K562 (cell line): ENCODE data around the gene N4BP2. TPM values are rescaled to one million over a fixed set of nuclear protein-coding genes. Genes with fewer than 3 reads are reported as not detected.

Experiments used
- ARHGAP35 ChIP-seq: fragments of 450-650 bp; IDR thresholded peaks from 2 replicates; pipeline ENCODE4 v1.6.1; 2018; ENCODE audit not compliant: partially characterized antibody
- BRD9 ChIP-seq: fragments of 450-650 bp; IDR thresholded peaks from 2 replicates; pipeline ENCODE4 v1.6.1; 2018; ENCODE audit warnings: low read depth; ENCODE audit not compliant: partially characterized antibody
- CHD1 ChIP-seq: fragments of 200-600 bp; sonication (generic); IDR thresholded peaks from one replicate; pipeline ENCODE4 v1.6.1; 2012; ENCODE audit warnings: mild to moderate bottlenecking, moderate library complexity, low read length, inconsistent platforms
- ETV1 ChIP-seq: fragments of 450-650 bp; conservative IDR thresholded peaks from 2 replicates; pipeline ENCODE4 v1.6.1; 2016; ENCODE audit warnings: missing genetic modification characterization, control low read depth, low read depth, missing compliant biosample characterization
- NCOA2 ChIP-seq, 2 experiments: fragments of 450-650 bp; IDR thresholded peaks; 2 replicates each; pipeline ENCODE4 v1.6.1; 2018; ENCODE audit warnings: mild to moderate bottlenecking in 2 of 2, moderate library complexity in 1 of 2; ENCODE audit not compliant: partially characterized antibody in 2 of 2
- NCOA4 ChIP-seq: fragments of 450-650 bp; IDR thresholded peaks from 2 replicates; pipeline ENCODE4 v1.6.1; 2018; ENCODE audit warnings: mild to moderate bottlenecking; ENCODE audit not compliant: partially characterized antibody
- PCBP2 ChIP-seq: fragments of 200-400 bp; formaldehyde crosslinking; IDR thresholded peaks from 2 replicates; pipeline ENCODE4 v1.6.1; 2018; ENCODE audit warnings: low read length, low read depth, mild to moderate bottlenecking, moderate library complexity; ENCODE audit not compliant: poor library complexity, severe bottlenecking
- SNRNP70 ChIP-seq: fragments of 200-400 bp; formaldehyde crosslinking; optimal IDR thresholded peaks from 2 replicates; pipeline ENCODE3; 2017; ENCODE audit warnings: low read depth, low read length
- TEAD1 ChIP-seq, 2 experiments: fragments of 450-650 bp in 1 of 2; sonication (generic) in 1 of 2; formaldehyde crosslinking; IDR thresholded peaks; 2 replicates each; pipeline versions ENCODE4 v1.4.0 to v1.8.0; 2020 to 2022; ENCODE audit warnings: mild to moderate bottlenecking in 2 of 2, missing genetic modification reagents in 1 of 2
- TRIM28 ChIP-seq: fragments of 450-650 bp; IDR thresholded peaks from 2 replicates; pipeline ENCODE4 v1.6.1; 2017
- ZNF12 ChIP-seq: sonication (generic); formaldehyde crosslinking; IDR thresholded peaks from 2 replicates; pipeline ENCODE4 v1.4.0; 2020; ENCODE audit warnings: mild to moderate bottlenecking, missing genetic modification reagents
- ZNF384 ChIP-seq: IDR thresholded peaks from 2 replicates; pipeline ENCODE4 v1.6.1; 2012; ENCODE audit warnings: low read depth, low read length, improper control_type of control experiment
- polyA plus RNA-seq, 8 experiments: library from polyadenylated mRNA; depleted of rRNA in 4 of 8; stranded (reverse) in 5 of 8; unstranded in 3 of 8; fragments of >200 nt; fragmentation: Nextera tagmentation in 2 of 8; fragmentation: Illumina TruSeq in 1 of 8; extraction: Ambion mirVana in 2 of 8; extraction: Trizol in 1 of 8; gene quantifications; 2 replicates each; pipeline versions ENCODE4 v1.2.1 to v1.2.3, GENCODE V29; 2011 to 2014; ENCODE audit warnings: inconsistent platforms in 1 of 8, missing spikeins in 1 of 8
- total RNA-seq, 7 experiments: library from RNA; depleted of rRNA in 6 of 7; stranded (reverse); fragments of >200 nt in 6 of 7; fragmentation: Illumina TruSeq in 2 of 7; extraction: Trizol in 2 of 7; gene quantifications; 2 replicates each; pipeline versions ENCODE4 v1.2.1 to v1.2.3, GENCODE V29; 2011 to 2021; ENCODE audit warnings: low replicate concordance in 1 of 7
- TF ChIP-seq, protein P1 (sequence below): fragments of 450-650 bp; IDR thresholded peaks from 2 replicates; pipeline ENCODE4 v1.6.1; 2016; ENCODE audit warnings: low read depth, mild to moderate bottlenecking, moderate library complexity
- TF ChIP-seq, protein P2 (sequence below): fragments of 450-650 bp; IDR thresholded peaks from 2 replicates; pipeline ENCODE4 v1.6.1; 2016
- TF ChIP-seq, protein P3 (sequence below): fragments of 450-650 bp; formaldehyde crosslinking; IDR thresholded peaks from 2 replicates; pipeline ENCODE4 v1.4.0; 2020; ENCODE audit warnings: mild to moderate bottlenecking, moderate library complexity
- TF ChIP-seq, protein P4 (sequence below): fragments of 450-650 bp; IDR thresholded peaks from 2 replicates; pipeline ENCODE4 v1.7.1; 2018; ENCODE audit warnings: mild to moderate bottlenecking, low read depth; ENCODE audit not compliant: partially characterized antibody
- TF ChIP-seq, protein P5 (sequence below): sonication (generic); formaldehyde crosslinking; IDR thresholded peaks from 2 replicates; pipeline ENCODE4 v1.8.1; 2023; ENCODE audit warnings: mild to moderate bottlenecking, missing genetic modification reagents

The N4BP2 gene
- total and polyA plus RNA-seq, 9 of the 15 experiments (the other 6 are each of a cell fraction or from before 2014, with no cell fraction given) = 2.7 to 12.6 (median 7.6) TPM

DNA sequence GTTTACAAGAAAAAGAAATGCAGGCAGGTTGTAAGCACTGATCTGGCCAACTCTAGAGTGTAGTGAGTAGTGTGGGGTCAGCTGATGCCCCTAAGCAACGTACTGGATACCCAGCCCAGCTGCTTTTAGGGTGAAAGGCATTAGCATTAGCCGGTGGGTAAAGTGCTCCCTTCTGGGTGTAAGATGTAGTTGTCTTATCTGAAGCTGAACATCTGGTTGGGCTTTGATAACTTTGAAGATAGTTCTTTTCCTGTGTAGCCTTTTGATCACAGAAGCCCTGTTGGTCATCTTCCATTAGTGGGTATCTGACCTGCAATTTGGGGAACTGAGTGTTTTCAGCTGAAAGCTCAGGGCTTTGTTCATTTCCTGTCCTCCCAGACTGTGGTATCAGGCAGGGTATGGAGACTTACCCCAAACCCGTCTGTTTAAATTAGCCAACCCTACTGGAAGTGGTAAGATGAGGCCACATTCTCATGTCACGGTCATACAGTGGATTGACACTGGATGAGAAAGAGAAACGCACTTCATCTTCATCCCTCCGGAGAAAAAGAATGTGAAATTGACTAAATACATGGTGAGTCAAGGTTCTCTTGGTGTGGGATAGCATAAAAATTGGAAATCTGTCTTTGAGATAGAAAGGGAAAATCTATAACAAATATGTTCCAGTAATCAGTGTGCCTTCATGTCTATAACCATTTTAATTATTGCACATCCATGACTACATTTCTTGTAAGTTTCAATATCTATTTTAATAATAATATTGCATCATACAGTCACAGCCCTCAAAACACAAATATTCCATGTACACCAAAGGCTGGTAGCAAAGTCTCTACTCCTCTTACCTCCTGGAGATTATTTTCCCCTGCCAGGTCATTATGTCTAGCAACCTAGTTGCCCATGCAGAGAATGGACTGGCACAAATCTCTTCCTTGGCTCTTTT is 148.9 kb downstream of the N4BP2 start (continued):
- TF ChIP-seq ETV1 (tag) (peak; percentile 77), NCOA2 (IDR thresholded peaks at IDR 0.05; ENCODE audit: partially characterized antibody in 2 of 2) (no peak), PCBP2 (no peak), ZNF384 (no peak), TRIM28 (no peak), BRD9 (peak; percentile 66), TEAD1 (CRISPR knock-in tag; IDR thresholded peaks at IDR 0.05) (peak in 1 of 2 experiments; percentile 58; a peak in 1 of 4 replicates), ARHGAP35 (no peak), CHD1 (no peak), SNRNP70 (no peak), NCOA4 (no peak), ZNF12 (CRISPR knock-in tag) (no peak)
- TF ChIP-seq, protein P1, sequence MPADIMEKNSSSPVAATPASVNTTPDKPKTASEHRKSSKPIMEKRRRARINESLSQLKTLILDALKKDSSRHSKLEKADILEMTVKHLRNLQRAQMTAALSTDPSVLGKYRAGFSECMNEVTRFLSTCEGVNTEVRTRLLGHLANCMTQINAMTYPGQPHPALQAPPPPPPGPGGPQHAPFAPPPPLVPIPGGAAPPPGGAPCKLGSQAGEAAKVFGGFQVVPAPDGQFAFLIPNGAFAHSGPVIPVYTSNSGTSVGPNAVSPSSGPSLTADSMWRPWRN = no peak
- TF ChIP-seq, protein P2, sequence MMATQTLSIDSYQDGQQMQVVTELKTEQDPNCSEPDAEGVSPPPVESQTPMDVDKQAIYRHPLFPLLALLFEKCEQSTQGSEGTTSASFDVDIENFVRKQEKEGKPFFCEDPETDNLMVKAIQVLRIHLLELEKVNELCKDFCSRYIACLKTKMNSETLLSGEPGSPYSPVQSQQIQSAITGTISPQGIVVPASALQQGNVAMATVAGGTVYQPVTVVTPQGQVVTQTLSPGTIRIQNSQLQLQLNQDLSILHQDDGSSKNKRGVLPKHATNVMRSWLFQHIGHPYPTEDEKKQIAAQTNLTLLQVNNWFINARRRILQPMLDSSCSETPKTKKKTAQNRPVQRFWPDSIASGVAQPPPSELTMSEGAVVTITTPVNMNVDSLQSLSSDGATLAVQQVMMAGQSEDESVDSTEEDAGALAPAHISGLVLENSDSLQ = peak; percentile 47; the same call in 1 of the 2 replicates
- TF ChIP-seq, protein P3, sequence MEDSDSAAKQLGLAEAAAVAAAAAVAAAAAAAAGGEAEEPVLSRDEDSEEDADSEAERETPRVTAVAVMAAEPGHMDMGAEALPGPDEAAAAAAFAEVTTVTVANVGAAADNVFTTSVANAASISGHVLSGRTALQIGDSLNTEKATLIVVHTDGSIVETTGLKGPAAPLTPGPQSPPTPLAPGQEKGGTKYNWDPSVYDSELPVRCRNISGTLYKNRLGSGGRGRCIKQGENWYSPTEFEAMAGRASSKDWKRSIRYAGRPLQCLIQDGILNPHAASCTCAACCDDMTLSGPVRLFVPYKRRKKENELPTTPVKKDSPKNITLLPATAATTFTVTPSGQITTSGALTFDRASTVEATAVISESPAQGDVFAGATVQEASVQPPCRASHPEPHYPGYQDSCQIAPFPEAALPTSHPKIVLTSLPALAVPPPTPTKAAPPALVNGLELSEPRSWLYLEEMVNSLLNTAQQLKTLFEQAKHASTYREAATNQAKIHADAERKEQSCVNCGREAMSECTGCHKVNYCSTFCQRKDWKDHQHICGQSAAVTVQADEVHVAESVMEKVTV = no peak
- TF ChIP-seq, protein P4, sequence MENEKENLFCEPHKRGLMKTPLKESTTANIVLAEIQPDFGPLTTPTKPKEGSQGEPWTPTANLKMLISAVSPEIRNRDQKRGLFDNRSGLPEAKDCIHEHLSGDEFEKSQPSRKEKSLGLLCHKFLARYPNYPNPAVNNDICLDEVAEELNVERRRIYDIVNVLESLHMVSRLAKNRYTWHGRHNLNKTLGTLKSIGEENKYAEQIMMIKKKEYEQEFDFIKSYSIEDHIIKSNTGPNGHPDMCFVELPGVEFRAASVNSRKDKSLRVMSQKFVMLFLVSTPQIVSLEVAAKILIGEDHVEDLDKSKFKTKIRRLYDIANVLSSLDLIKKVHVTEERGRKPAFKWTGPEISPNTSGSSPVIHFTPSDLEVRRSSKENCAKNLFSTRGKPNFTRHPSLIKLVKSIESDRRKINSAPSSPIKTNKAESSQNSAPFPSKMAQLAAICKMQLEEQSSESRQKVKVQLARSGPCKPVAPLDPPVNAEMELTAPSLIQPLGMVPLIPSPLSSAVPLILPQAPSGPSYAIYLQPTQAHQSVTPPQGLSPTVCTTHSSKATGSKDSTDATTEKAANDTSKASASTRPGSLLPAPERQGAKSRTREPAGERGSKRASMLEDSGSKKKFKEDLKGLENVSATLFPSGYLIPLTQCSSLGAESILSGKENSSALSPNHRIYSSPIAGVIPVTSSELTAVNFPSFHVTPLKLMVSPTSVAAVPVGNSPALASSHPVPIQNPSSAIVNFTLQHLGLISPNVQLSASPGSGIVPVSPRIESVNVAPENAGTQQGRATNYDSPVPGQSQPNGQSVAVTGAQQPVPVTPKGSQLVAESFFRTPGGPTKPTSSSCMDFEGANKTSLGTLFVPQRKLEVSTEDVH = no peak
- TF ChIP-seq, protein P5, sequence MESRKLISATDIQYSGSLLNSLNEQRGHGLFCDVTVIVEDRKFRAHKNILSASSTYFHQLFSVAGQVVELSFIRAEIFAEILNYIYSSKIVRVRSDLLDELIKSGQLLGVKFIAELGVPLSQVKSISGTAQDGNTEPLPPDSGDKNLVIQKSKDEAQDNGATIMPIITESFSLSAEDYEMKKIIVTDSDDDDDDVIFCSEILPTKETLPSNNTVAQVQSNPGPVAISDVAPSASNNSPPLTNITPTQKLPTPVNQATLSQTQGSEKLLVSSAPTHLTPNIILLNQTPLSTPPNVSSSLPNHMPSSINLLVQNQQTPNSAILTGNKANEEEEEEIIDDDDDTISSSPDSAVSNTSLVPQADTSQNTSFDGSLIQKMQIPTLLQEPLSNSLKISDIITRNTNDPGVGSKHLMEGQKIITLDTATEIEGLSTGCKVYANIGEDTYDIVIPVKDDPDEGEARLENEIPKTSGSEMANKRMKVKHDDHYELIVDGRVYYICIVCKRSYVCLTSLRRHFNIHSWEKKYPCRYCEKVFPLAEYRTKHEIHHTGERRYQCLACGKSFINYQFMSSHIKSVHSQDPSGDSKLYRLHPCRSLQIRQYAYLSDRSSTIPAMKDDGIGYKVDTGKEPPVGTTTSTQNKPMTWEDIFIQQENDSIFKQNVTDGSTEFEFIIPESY = no peak
